HS-5 (cell line): ENCODE measurements around the gene SCAF4.
"Not testable (repeated sequence)": the region's sequence is repeated elsewhere in the genome, so short reads cannot be mapped to it uniquely, and the experiment has no call there.

ENCODE experiments used
- DNase-seq: peaks from one replicate; pipeline ENCODE4 v3.0.0-alpha.2; 2012; ENCODE audit warnings: low read depth

Gene SCAF4

DNA sequence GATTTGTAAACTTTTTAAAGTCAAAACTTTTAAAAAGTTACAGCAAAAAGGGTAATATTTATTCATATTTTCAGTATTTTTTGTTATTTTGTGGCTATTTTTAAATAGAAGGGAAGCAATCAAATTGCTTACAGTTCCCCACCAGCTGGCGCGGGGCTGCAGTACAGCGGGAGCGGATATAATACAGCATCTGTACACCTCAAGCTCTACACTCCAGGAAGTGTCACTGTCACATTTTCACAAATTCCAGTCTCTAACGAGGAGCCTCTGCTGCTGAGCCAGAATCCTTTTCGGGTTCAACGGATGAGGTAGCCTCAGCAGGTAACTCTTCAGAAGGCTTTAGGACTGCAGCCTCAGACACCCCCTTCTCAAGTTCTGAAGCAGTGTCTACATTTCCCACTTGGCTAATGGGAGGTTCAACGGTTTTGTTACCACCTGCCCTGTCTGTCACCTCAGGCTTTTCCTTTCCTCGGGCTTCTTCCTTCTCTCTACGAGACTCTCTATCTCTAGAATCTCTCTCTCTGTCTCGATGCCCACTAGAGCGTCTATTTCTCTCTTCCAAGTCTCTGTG lies 60.7 kb downstream of the SCAF4 start:
- no peak for DNase-seq

DNA sequence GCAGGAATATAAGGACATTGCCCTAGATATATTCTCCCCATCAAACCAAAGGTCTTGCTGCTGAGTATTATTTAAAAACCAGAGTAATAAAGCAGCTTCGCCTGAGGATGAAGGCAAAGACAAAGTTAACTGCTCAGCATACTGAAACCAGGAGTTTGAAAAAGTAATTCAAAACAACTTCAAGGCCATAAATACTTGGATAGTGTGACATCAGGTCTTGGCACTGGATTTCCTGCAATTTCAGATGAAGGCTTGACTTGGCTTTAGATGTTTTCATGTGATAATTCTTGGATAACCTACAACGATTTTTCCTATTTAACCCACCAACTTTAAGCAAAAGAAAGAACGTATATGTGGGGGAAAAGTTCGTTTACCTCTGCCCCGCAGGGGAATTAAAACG lies 61.8 kb downstream of the SCAF4 start:
- DNase-seq: no peak

- no peak for DNase-seq
These were observed 63.0 kb downstream of the SCAF4 start for GRCh38 chr21:31668651-31669491.

- no peak for DNase-seq
These were observed 64.3 kb downstream of the SCAF4 start for GRCh38 chr21:31667639-31668038.

- no peak for DNase-seq
These were observed 64.8 kb downstream of the SCAF4 start for GRCh38 chr21:31667132-31667531.

- DNase-seq: no peak
These were observed 65.4 kb downstream of the SCAF4 start for GRCh38 chr21:31666445-31667010.

DNA sequence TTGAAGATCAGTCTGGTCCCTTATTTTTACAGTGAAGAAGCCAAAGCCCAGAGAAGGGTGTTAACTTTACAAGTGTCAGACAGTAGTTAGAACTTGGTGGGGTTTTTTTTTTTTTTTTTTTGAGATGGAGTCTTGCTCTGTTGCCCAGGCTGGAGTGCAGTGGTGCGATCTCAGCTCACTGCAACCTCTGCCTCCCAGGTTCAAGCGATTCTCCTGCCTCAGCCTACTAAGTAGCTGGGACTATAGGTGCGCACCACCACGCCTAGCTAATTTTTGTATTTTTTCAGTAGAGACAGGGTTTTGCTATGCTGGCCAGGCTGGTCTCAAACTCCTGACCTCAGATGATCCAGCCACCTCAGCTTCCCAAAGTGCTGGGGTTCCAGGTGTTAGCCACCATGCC lies 66.0 kb downstream of the SCAF4 start:
- DNase-seq: not testable (repeated sequence)

DNA sequence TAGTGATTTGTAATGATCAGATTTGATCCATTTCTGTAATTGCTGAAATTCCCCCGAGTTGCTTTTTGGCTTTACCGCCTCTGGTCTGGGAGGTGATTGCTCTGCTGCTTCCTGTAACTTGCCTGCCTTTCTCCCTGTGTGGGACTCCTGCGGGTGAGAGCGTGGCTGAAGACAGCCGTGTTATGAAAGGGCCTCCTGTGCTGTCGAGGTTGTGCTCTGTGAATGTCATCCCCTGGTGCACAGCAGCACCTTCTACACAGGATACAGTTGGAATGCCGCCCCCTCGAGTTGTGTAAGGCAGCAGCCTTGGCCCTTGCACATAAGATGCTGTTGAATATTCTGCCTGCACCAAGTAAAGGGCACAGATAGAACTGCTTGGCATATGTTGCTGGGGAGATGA lies 66.5 kb downstream of the SCAF4 start:
- DNase-seq: no peak

GRCh38 chr21:31663584-31664249 lies 68.2 kb downstream of the SCAF4 start:
- DNase-seq: no peak

- DNase-seq: no peak
These were observed 71.3 kb downstream of the SCAF4 start for GRCh38 chr21:31660591-31660990.

GRCh38 chr21:31660259-31660565 lies 71.7 kb downstream of the SCAF4 start:
- DNase-seq: no peak

- DNase-seq: peak; percentile 64
These were observed 72.2 kb downstream of the SCAF4 start, which contains the start of gene SOD1 for GRCh38 chr21:31659536-31660258. TSS of gene SOD1 (plus strand) at chr21:31659693. CDS start at chr21:31659770, 77 bp downstream.

DNA sequence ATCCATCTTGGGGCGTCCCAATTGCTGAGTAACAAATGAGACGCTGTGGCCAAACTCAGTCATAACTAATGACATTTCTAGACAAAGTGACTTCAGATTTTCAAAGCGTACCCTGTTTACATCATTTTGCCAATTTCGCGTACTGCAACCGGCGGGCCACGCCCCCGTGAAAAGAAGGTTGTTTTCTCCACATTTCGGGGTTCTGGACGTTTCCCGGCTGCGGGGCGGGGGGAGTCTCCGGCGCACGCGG lies 72.7 kb downstream of the SCAF4 start:
- no peak for DNase-seq

GRCh38 chr21:31658053-31658452 lies 73.9 kb downstream of the SCAF4 start:
- no peak for DNase-seq

DNA sequence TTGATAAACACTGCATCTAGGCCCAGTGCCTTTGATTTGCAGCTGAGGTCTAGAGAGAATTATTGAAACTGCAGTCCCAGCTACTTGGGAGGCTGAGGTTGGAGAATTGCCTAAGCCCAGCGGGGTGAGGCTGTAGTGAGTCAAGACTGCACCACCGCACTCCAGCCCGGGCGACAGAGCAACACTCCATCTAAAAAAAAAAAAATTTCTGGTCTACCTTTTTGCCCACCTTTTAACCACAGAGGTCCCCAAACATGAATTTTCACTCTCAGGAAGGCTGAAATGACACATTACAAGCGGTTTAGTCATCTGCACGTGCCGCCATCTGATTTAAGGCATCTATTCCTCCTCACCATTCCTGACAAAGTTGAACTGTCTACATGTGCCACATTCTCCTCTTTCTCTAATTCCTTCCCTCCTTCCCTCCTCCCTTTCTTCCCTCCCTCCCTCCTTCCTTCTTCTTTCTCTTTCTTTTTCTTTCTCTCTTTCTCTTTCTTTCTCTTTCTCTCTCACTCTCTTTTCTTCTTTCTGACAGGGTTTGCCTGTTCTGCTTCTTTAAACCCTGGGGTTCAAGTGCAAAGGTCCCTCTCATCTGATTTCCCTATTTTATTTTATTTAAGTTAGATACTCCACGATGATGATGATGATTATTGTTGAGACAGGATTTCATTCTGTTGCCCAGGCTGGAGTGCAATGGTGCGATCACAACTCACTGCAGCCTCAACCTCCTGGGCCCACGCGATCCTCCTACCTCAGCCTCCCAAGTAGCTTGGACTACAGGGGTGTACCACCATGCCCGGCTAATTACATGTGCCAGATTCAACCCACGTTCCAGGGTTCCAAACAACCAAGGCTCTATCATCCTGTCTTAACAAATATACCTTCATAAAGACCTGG lies 75.5 kb downstream of the SCAF4 start:
- DNase-seq: no peak

DNA sequence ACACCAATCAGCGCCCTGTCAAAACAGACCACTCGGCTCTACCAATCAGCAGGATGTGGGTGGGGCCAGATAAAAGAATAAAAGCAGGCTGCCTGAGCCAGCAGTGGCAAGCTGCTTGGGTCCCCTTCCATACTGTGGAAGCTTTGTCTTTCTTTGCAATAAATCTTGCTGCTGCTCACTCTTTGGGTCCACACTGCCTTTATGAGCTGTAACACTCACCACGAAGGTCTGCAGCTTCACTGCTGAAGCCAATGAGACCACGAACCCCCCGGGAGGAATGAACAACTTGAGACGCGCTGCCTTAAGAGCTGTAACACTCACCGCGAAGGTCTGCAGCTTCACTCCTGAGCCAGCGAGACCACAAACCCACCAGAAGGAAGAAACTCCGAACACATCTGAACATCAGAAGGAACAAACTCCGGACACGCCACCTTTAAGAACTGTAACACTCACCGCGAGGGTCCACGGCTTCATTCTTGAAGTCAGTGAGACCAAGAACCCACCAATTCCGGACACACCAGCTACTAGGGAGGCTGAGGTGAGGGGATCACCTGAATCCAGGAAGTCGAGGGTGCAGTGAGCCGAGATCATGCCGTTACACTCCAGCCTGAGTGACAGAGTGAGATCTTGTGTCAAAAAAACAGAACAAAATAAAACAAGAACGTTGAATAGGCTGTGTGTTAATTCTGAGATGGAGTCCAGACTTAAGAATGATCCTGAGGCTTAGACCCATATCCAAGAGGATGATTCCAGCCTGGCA lies 76.9 kb downstream of the SCAF4 start:
- DNase-seq: not testable (repeated sequence)

DNA sequence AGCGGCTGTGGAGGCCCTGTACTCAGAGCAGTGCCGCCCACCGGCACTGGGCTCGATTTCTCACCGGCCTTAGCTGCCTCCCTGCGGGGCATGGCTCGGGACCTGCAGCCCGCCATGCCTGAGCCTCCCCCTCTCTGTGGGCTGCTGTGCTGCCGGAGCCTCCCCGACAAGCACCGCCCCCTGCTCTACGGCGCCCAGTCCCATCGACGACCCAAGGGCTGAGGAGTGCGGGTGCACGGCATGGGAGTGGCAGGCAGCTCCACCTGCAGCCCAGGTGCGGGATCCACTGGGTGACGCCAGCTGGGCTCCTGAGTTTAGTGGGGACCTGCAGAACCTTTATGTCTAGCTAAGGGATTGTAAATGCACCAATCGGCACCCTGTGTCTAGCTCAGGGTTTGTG lies 77.6 kb downstream of the SCAF4 start:
- DNase-seq: no peak

- DNase-seq: not testable (repeated sequence)
These were observed 80.4 kb downstream of the SCAF4 start for GRCh38 chr21:31651491-31651890.

- DNase-seq: no peak
These were observed 81.0 kb downstream of the SCAF4 start for GRCh38 chr21:31650930-31651329.

GRCh38 chr21:31647650-31648049 lies 84.3 kb downstream of the SCAF4 start:
- no peak for DNase-seq

DNA sequence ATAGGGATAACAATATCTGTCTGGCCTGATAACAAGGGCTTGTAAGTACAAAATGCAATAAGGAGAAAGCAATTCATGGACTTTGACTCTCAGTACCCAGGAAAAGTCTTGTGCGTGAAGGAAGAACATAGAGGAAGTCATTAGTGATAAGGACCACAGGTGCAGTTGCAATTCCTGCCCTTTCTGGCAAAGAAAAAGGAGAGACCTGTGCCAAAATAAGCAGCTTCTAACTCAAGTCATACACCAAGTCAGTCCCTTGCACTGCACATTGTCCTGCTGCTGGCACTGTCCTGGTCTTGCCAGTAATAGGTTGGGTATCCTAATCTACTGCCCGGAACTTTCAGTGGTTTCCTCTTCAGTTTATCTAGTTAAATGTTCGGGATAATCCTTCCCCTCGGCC lies 87.3 kb downstream of the SCAF4 start:
- no peak for DNase-seq
